IPS-18c (cell line): ENCODE data around the gene IFNA13.

ENCODE experiments used
- H3K4me3 ChIP-seq: 2 replicates; pipeline ENCODE4 v1.7.0; 2013; ENCODE audit warnings: low read depth, mild to moderate bottlenecking, low read length, moderate library complexity; ENCODE audit not compliant: insufficient read depth
- H3K9me3 ChIP-seq: one replicate; pipeline ENCODE4 v1.6.1; 2013; ENCODE audit warnings: mild to moderate bottlenecking, low read length, moderate library complexity; ENCODE audit not compliant: control insufficient read depth, insufficient read depth

IFNA13 gene

DNA sequence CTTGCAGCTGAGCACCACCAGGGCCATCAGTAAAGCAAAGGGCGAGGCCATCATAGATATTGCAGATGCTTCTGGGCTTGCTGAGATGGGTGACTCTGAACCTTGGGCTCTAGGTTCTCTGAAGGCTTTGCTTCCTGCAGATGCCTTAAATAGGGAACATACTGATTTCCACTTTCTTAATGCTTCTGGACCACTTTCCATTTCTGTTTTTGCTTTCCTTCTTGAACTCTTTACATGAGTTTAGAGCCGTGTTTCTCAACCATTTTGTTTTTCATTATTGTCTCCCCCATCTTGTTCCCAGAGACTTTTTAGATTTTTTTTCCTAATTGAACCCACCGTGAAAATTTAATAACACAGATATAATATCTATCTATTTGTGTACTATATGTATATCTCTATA, at the start of gene IFNA13:
Gene IFNA13 (minus strand): TSS at position 101 of the 400 bp plus-strand sequence. CDS start 47 bp downstream, at position 54.
- Histone ChIP-seq H3K9me3 (no peaks in the 10 kb centered on the region), H3K4me3 (no peak within 1 kb of the TSS)

- Histone ChIP-seq H3K4me3 (no peak overlapping the region), H3K9me3 (no peaks in the 10 kb centered on the region)
Measured at GRCh38 chr9:21415493-21416267, 47.8 kb upstream of the IFNA13 start.

GRCh38 chr9:21414220-21414940, 46.5 kb upstream of the IFNA13 start:
- Histone ChIP-seq H3K9me3 (no peaks in the 10 kb centered on the region), H3K4me3 (no peak overlapping the region)

DNA sequence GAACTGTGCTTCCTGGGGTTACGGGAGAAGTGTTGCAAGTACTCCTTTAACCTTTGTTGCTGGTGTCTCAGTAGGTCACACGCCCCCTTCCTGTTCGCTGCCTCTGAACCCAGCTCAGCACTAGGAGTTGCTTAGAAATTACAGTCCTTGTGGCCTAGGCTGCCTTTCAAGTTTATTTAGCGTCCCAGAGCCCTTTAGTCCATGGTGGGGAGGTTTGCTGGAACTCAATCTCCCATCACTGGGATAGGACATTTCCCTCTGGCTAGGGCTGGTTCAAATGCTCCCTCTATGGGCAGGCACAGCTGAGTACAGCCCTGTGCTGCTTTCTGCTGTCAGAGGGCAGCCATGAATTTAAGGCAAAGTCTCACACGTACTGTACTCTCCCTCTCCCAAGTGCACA, 45.8 kb upstream of the IFNA13 start:
- no peak overlapping the region for H3K4me3 ChIP-seq
- H3K9me3 ChIP-seq = no peaks in the 10 kb centered on the region

GRCh38 chr9:21413151-21413550, 45.3 kb upstream of the IFNA13 start:
- H3K4me3 ChIP-seq = no peak overlapping the region
- H3K9me3 ChIP-seq = no peaks in the 10 kb centered on the region

DNA sequence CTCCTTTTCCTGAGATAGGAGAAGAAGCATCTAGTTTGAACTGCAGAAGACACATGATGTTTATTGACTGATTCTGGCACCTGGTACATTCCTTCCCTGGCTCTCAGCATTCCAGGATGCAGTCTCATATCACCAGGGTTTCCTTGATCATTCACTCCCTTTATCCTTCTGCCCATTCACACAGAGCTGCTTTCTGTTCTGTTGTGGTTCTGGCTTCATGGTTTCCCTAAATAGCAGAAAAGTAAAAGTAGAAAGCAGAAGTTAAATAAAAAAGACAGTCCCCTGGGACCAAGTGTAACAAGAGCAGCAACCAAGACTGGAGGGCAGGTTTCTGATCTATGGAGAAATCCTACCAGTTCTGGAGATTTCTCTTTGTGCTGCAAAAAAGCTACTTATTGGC, 44.2 kb upstream of the IFNA13 start:
- Histone ChIP-seq H3K9me3 (no peaks in the 10 kb centered on the region), H3K4me3 (no peak overlapping the region)

DNA sequence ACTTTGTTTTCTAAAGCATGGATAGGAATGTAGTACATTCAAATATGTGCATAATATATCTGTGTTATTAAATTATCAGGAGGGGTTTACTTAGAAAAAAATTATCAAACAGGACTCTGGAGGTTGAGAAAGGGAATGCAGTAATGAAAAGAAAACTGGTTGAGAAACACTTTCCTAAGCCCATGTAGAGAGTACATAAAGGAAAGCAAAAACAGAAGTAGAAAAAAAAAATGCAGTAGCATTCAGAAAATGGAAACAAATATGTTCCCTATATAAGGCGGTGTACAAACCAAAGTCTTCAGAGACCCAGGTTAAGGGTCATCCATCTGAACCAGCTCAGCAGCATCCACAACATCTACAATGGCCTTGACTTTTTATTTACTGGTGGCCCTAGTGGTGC, 41.0 kb upstream of the IFNA13 start, which contains the start of gene IFNA8:
Gene IFNA8 (plus strand): TSS at position 301 of the 400 bp plus-strand sequence. CDS start 60 bp downstream, at position 361.
- H3K4me3 ChIP-seq = no peak within 1 kb of the TSS
- H3K9me3 ChIP-seq = no peaks in the 10 kb centered on the region

DNA sequence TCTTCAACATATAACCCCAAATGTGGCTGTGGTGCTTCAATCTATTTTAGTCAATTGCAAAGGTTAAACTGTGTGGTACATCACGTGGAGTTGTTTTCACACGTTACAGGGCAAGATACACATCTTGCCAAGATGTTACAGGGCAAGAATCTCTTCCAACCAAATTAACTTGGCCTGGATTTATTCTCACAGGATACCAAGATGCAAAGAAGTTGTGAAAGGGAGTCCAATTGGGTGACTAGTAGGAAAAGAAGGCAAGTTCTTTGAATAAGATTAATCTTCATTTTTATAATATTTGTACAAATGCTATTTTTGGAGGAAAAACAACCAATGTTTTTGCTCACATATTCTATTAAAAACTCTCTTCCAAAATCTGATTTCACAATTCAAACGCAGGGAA, 36.3 kb upstream of the IFNA13 start:
- Histone ChIP-seq H3K4me3 (no peak overlapping the region), H3K9me3 (no peaks in the 10 kb centered on the region)

GRCh38 chr9:21402386-21403251, 34.8 kb upstream of the IFNA13 start:
- H3K9me3 ChIP-seq = no peaks in the 10 kb centered on the region
- H3K4me3 ChIP-seq = peak overlapping the region; percentile 60

DNA sequence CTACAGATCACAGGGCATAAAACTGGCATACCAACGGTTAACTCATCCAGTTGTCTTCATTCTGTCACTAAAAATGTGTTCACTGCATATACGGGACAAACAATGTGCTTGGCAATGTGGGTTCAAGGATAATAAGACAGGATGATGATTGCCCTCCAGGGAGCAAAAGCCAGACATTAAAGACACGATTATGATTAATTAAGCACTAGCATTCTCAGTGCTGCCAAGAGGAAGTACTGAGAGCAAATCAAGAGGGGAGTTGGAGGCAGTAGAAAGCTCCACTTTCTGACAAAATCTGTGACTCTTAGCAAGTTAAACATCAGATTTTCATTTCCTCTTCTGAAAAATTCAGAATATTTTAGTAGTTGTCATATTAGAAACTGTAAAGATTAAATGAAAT, 32.1 kb upstream of the IFNA13 start:
- no peaks in the 10 kb centered on the region for H3K9me3 ChIP-seq
- H3K4me3 ChIP-seq = no peak overlapping the region

GRCh38 chr9:21398955-21399489, 31.2 kb upstream of the IFNA13 start:
- H3K4me3 ChIP-seq = no peak overlapping the region
- no peaks in the 10 kb centered on the region for H3K9me3 ChIP-seq

DNA sequence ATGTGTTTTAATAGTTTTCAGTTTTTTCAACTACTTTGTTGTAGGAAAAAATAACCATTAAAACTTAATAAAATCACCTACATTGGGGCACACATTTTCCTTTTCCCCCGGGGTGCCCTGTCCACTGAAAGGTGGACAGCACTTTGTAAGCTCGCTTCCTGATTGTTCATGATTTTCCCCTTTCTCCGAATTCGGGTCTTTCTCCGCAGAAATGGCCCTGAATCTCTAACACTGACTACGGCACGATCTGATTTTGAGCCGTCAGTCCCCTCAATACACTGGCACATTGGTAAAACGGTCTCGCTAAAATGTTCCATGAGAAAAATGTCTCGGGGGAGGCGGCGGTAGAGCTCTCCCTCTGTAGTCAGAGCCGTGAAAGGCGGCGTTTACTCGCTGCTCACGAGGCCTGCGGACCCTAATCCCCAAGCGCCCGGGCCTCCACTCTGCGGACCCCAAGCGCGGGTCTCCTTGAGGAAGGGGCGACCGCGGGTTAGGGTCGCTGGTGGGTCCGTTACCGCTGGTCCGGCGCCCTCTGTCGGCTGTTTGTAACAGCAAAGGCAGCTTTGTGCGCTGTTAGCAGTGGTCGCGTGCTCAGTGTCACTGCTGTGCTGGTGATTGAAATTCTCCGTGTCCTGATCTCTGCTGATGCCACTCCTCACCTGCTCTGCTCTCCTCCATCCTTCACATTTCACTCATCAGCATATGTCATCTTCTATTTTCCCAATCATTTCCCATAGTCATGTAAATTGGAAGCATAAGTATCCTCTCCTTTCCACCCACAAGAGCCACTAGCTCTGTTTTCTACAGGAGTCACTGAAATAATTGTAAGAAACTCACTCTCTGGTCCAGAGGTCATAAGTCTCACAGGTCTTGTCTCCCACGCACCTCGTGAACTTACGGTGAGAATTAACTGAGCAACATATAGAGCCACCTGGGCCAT, 28.2 kb upstream of the IFNA13 start:
- H3K9me3 ChIP-seq = no peaks in the 10 kb centered on the region
- H3K4me3 ChIP-seq = peak overlapping the region; percentile 39; the same call in 1 of the 2 replicates

DNA sequence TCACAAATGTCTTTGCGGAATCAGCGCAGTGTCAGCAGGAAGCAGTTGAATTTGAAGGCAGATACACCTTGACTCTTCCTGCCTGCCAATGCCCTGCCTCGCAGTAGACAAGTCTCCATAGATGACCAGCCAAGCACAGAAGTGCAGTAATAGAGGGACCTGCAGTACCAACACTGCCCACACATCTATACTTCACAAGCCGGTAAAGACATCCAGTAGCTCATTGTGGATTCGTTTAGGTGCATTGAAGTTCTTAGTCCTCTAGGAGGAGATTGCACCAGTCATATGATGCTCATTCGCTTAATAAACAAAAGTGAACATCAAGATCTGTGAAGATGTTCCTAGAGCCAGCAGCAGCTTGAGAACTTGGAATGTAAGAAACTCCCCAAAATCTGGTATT, 24.4 kb upstream of the IFNA13 start:
- H3K9me3 ChIP-seq = no peaks in the 10 kb centered on the region
- H3K4me3 ChIP-seq = no peak overlapping the region

- Histone ChIP-seq H3K4me3 (no peak within 1 kb of the TSS), H3K9me3 (no peaks in the 10 kb centered on the region)
Measured at GRCh38 chr9:21385131-21385670, 17.3 kb upstream of the IFNA13 start, which contains the start of gene IFNA2. Gene IFNA2 (minus strand): TSS chr9:21385398. CDS start chr9:21385329, 69 bp downstream.

DNA sequence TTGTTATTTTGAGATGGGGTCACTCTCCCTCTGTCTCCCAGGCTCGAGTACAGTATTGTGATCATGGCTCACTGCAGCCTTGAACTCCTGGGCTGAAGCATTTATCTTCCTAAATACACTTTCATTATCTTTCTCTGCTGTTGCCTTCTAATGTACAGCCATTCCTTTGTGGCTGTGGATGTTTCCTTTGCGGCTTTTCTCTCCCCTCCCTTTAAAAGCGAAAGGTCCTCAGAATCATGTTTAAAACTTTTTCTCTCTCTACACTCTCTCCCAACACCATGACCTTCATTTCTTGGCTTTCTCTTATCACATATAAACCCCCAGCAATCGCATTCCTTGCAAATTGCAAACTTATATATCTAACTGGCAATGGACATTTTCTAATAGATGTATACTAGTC, 15.8 kb upstream of the IFNA13 start:
- H3K4me3 ChIP-seq = no peak overlapping the region
- no peaks in the 10 kb centered on the region for H3K9me3 ChIP-seq
